Activated CD8-positive, alpha-beta T cell treated with anti-CD3 and anti-CD28 coated beads, Interleukin-2, amount 10 ng/mL, durations not matched to agents 7 days and 5 days (primary cell): ENCODE results near the gene WDR81. TPM values are rescaled to one million over a fixed set of nuclear protein-coding genes. Genes with fewer than 3 reads are reported as not detected.
"Not testable (repeated sequence)": the region's sequence is repeated elsewhere in the genome, so short reads cannot be mapped to it uniquely, and the experiment has no call there.

Experiments used
- ATAC-seq: fragments of 150-1000 bp; cut with Tn5 transposase; one replicate; pipeline ENCODE4 v1.10.0; 2021; ENCODE audit warnings: moderate library complexity
- CTCF ChIA-PET: fragments of 350-600 bp; sonication (Branson Sonifier 250); formaldehyde crosslinking; loops from one replicate; lab custom pipeline; 2021; ENCODE audit warnings: antibody characterized with exemption; lab: Charles Lee
- POLR2A ChIA-PET: fragments of 350-600 bp; sonication (Branson Sonifier 250); formaldehyde crosslinking; loops from one replicate; lab custom pipeline; 2021; ENCODE audit warnings: antibody characterized with exemption; lab: Charles Lee
- DNase-seq: peaks from one replicate; pipeline ENCODE4 v3.0.0-alpha.2; 2020
- H3K27ac Mint-ChIP-seq: one replicate; pipeline ENCODE4 v1.8.0; 2021; ENCODE audit warnings: mild to moderate bottlenecking, mixed read lengths
- H3K27me3 Mint-ChIP-seq: one replicate; pipeline ENCODE4 v1.8.0; 2021; ENCODE audit warnings: low read depth, mixed read lengths
- H3K36me3 Mint-ChIP-seq: one replicate; pipeline ENCODE4 v1.8.0; 2021; ENCODE audit warnings: low read depth, mixed read lengths
- H3K4me1 Mint-ChIP-seq: one replicate; pipeline ENCODE4 v1.8.0; 2021; ENCODE audit warnings: low read depth, mixed read lengths
- H3K4me3 Mint-ChIP-seq: one replicate; pipeline ENCODE4 v1.8.0; 2021; ENCODE audit warnings: mild to moderate bottlenecking, mixed read lengths
- H3K9me3 Mint-ChIP-seq: one replicate; pipeline ENCODE4 v1.8.0; 2022; ENCODE audit warnings: mixed read lengths; ENCODE audit not compliant: insufficient read depth
- total RNA-seq, 2 experiments: library from RNA; stranded (reverse); gene quantifications; one replicate each; pipeline ENCODE4 v1.2.3, GENCODE V29; 2021

The WDR81 gene
- 10 to 100 TPM; 29.4 to 30.8 TPM for total RNA-seq

- Mint-ChIP-seq H3K4me3 (peak within 1 kb of the TSS; percentile 77), H3K4me1 (peaks cover 42% of the 10 kb centered on the region), H3K27ac (peak within 1 kb of the TSS; percentile 82), H3K9me3 (no peaks in the 10 kb centered on the region), H3K36me3 (peaks cover 18% of the 10 kb centered on the region), H3K27me3 (no peaks in the 10 kb centered on the region)
- CTCF ChIA-PET, result interaction anchor here (0.7 to 7.0 kb wide), 3 partner anchors 8 to 145 kb away, joined by 3 to 44 read pairs (median 7); no protein-coding TSS in a partner anchor
- peak; percentile 94 for DNase-seq
- peak; percentile 79 for ATAC-seq
- POLR2A ChIA-PET, result interaction anchor here (0.7 to 2.5 kb wide), 7 partner anchors 8 to 172 kb away, joined by 3 to 13 read pairs (median 4); partner anchors contain the start of gene SMYD4
These were observed at the start of gene WDR81 for GRCh38 chr17:1724351-1724868. TSS of gene WDR81 (plus strand) at chr17:1724704. CDS start at chr17:1724960, 256 bp downstream.

- ATAC-seq (no peak), DNase-seq (no peak)
- ChIA-PET POLR2A (interaction anchor here (0.5 kb wide), 1 partner anchor 983 kb away, joined by 3 read pairs; no protein-coding TSS in a partner anchor), CTCF (no interaction called here)
- no peak overlapping the region for H3K4me3 Mint-ChIP-seq
- H3K27me3 Mint-ChIP-seq, result no peaks in the 10 kb centered on the region
- no peaks in the 10 kb centered on the region for H3K9me3 Mint-ChIP-seq
- no peaks in the 10 kb centered on the region for H3K4me1 Mint-ChIP-seq
- H3K27ac Mint-ChIP-seq, result no peak overlapping the region
- peaks cover 81% of the 10 kb centered on the region for H3K36me3 Mint-ChIP-seq
These were observed 48.1 kb upstream of the WDR81 start for GRCh38 chr17:1676401-1676800.

GRCh38 chr17:1683459-1683858, 41.0 kb upstream of the WDR81 start:
- ChIA-PET POLR2A (interaction anchor here (0.7 to 1.8 kb wide), 3 partner anchors 32 to 670 kb away, joined by 3 to 9 read pairs (median 5); no protein-coding TSS in a partner anchor), CTCF (interaction anchor here (0.5 to 2.0 kb wide), 6 partner anchors 10 to 98 kb away, joined by 4 to 17 read pairs (median 4); partner anchors contain the start of gene RILP)
- ATAC-seq (no peak), DNase-seq (no peak)
- peaks cover 56% of the 10 kb centered on the region for H3K36me3 Mint-ChIP-seq
- peak overlapping the region; percentile 94 for H3K27ac Mint-ChIP-seq
- peak overlapping the region; percentile 99 for H3K4me3 Mint-ChIP-seq
- peaks cover 33% of the 10 kb centered on the region for H3K4me1 Mint-ChIP-seq
- no peaks in the 10 kb centered on the region for H3K9me3 Mint-ChIP-seq
- H3K27me3 Mint-ChIP-seq, result no peaks in the 10 kb centered on the region

- Mint-ChIP-seq H3K36me3 (peaks cover 48% of the 10 kb centered on the region), H3K27ac (peak within 1 kb of the TSS; percentile 94), H3K27me3 (no peaks in the 10 kb centered on the region), H3K9me3 (no peaks in the 10 kb centered on the region), H3K4me3 (peak within 1 kb of the TSS; percentile 99), H3K4me1 (peaks cover 33% of the 10 kb centered on the region)
- ATAC-seq (peak; percentile 100), DNase-seq (peak; percentile 99)
- POLR2A ChIA-PET, result interaction anchor here (0.5 to 1.8 kb wide), 4 partner anchors 31 to 168 kb away, joined by 3 to 9 read pairs (median 5); partner anchors contain the start of gene INPP5K
- CTCF ChIA-PET, result interaction anchor here (1.2 to 2.0 kb wide), 5 partner anchors 11 to 36 kb away, joined by 4 to 17 read pairs (median 4); partner anchors contain the start of gene RILP
These were observed 39.9 kb upstream of the WDR81 start, which contains the start of gene PRPF8 for GRCh38 chr17:1684378-1685189. TSS of gene PRPF8 (minus strand) at chr17:1684867. CDS start at chr17:1684571, 296 bp downstream.

- no peak for ATAC-seq
- no peak overlapping the region for H3K27ac Mint-ChIP-seq
- no peak for DNase-seq
- ChIA-PET POLR2A (no interaction called here), CTCF (no interaction called here)
- H3K9me3 Mint-ChIP-seq, result no peaks in the 10 kb centered on the region
- no peaks in the 10 kb centered on the region for H3K27me3 Mint-ChIP-seq
- H3K4me1 Mint-ChIP-seq, result peaks cover 33% of the 10 kb centered on the region
- peaks cover 33% of the 10 kb centered on the region for H3K36me3 Mint-ChIP-seq
- no peak overlapping the region for H3K4me3 Mint-ChIP-seq
These were observed 38.4 kb upstream of the WDR81 start for GRCh38 chr17:1686086-1686485.

- H3K9me3 Mint-ChIP-seq, H3K4me3 Mint-ChIP-seq, H3K27me3 Mint-ChIP-seq, CTCF ChIA-PET, DNase-seq, H3K27ac Mint-ChIP-seq, ATAC-seq, POLR2A ChIA-PET: not testable (repeated sequence)
- peaks cover 12% of the 10 kb centered on the region for H3K36me3 Mint-ChIP-seq
- peaks cover 17% of the 10 kb centered on the region for H3K4me1 Mint-ChIP-seq
These were observed 36.1 kb upstream of the WDR81 start for GRCh38 chr17:1688405-1688804.

GRCh38 chr17:1690544-1691221, 33.8 kb upstream of the WDR81 start:
- H3K27ac Mint-ChIP-seq, result no peak overlapping the region
- H3K36me3 Mint-ChIP-seq, result no peaks in the 10 kb centered on the region
- peaks cover 3% of the 10 kb centered on the region for H3K27me3 Mint-ChIP-seq
- H3K4me3 Mint-ChIP-seq, result no peak overlapping the region
- no peak for DNase-seq
- ChIA-PET POLR2A (no interaction called here), CTCF (no interaction called here)
- H3K9me3 Mint-ChIP-seq, result no peaks in the 10 kb centered on the region
- ATAC-seq, result no peak
- peaks cover 2% of the 10 kb centered on the region for H3K4me1 Mint-ChIP-seq

- no peak overlapping the region for H3K27ac Mint-ChIP-seq
- DNase-seq, result no peak
- ChIA-PET CTCF (interaction anchor here (1.5 kb wide), 1 partner anchor 24 kb away, joined by 4 read pairs; no protein-coding TSS in a partner anchor), POLR2A (no interaction called here)
- ATAC-seq, result no peak
- peaks cover 3% of the 10 kb centered on the region for H3K27me3 Mint-ChIP-seq
- no peaks in the 10 kb centered on the region for H3K4me1 Mint-ChIP-seq
- H3K9me3 Mint-ChIP-seq, result no peaks in the 10 kb centered on the region
- no peaks in the 10 kb centered on the region for H3K36me3 Mint-ChIP-seq
- H3K4me3 Mint-ChIP-seq, result no peak overlapping the region
These were observed 31.2 kb upstream of the WDR81 start for GRCh38 chr17:1693339-1693738.

- ATAC-seq, result no peak
- CTCF ChIA-PET, result interaction anchor here (0.9 kb wide), 1 partner anchor 11 kb away, joined by 3 read pairs; no protein-coding TSS in a partner anchor
- H3K9me3 Mint-ChIP-seq, result no peaks in the 10 kb centered on the region
- H3K4me3 Mint-ChIP-seq, result no peak overlapping the region
- no peak overlapping the region for H3K27ac Mint-ChIP-seq
- H3K27me3 Mint-ChIP-seq, result peaks cover 3% of the 10 kb centered on the region
- H3K36me3 Mint-ChIP-seq, result no peaks in the 10 kb centered on the region
- POLR2A ChIA-PET, result interaction anchor here (0.6 kb wide), 1 partner anchor 43 kb away, joined by 5 read pairs; no protein-coding TSS in a partner anchor
- H3K4me1 Mint-ChIP-seq, result no peaks in the 10 kb centered on the region
- no peak for DNase-seq
These were observed 29.1 kb upstream of the WDR81 start for GRCh38 chr17:1695365-1695764.

GRCh38 chr17:1697681-1698080, 26.8 kb upstream of the WDR81 start:
- ATAC-seq, result no peak
- POLR2A ChIA-PET, result no interaction called here
- H3K27ac Mint-ChIP-seq, result no peak overlapping the region

GRCh38 chr17:1699891-1700290, 24.6 kb upstream of the WDR81 start:
- H3K4me1 Mint-ChIP-seq, ATAC-seq, DNase-seq, POLR2A ChIA-PET, CTCF ChIA-PET, H3K36me3 Mint-ChIP-seq, H3K9me3 Mint-ChIP-seq, H3K27ac Mint-ChIP-seq, H3K27me3 Mint-ChIP-seq, H3K4me3 Mint-ChIP-seq: not testable (repeated sequence)

More at GRCh38 chr17:1697681-1698080, 26.8 kb upstream of the WDR81 start:
- Mint-ChIP-seq H3K4me1 (no peaks in the 10 kb centered on the region), H3K4me3 (no peak overlapping the region), H3K9me3 (no peaks in the 10 kb centered on the region), H3K36me3 (no peaks in the 10 kb centered on the region), H3K27me3 (peaks cover 3% of the 10 kb centered on the region)
- CTCF ChIA-PET, result no interaction called here
- DNase-seq, result no peak
